Cerebellar nuclear complex (tissue), 1 donor: ENCODE results near the gene AFF1.

Source experiments
- DNase-seq, 2 experiments: peaks; one replicate each; lab custom pipeline; 2025; lab: John Stamatoyannopoulos, UW

Gene AFF1

DNA sequence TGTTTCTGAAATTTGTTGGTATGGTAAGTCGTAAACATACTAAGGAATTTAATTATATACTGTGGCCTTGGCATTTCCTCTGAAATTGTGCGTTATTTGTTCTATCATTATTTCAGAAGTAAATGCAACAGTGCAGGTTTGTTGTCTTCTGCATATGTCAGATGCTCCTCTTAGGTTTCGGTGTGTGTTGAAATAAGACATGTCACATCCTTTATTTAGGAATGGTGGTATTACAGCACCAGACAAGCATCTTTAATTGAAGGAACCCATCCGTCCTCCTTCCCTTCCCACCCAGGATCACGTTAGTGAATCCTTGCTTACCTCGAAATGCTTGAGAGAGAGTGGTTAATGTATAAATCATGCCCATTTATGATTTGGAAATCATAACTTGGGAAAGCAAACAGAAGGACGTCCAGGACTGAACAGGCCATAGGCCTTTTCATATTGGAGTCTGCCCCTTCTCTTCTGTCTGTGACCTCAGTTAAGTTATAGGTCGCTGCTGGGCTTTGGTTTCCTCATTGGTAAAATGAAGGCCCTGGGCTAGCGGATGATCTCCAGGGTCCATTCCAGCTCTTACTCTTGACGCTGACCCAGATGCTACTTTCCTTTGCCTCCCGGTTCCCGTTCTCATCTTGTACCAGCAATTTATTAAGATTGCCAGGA, 151.5 kb downstream of the AFF1 start:
- DNase-seq, result no peak

DNA sequence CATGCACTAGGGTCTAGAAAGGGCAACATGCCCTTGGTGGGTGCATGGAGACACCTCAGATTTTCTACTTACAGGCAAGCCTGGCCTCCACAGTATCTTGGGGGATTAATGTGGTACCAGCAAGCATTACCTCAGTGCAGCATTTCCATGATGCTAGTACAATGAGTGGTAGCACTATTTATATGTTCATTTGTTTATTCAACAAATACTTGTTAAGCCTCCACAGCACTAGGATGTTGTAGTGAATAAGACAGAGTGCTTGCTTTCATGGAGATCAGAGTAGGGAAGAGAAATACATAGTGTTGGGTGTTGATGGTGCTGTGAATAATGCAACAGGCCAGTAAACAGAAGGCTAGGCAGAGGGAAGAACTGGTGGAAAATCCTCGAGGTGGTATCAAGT, 152.2 kb downstream of the AFF1 start:
- DNase-seq, result no peak

DNA sequence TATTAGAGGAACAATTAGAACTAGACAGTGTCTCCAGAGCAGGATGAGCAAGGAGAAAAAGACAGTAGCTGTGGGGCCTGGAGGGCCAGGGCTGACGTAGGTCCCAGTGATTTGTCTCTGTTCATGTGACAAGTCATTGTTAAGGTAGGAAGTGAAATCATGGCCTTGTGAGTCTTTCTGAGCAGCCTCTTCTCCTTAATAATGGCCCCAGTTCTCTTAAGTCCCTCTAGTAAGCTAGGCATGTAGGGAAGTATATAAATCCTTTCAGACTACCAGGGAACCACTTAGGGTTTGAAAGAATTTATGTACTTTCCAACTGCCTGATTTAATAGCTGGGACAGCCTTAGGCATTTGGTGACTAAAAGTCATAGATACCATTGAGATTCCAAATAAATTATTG, 152.6 kb downstream of the AFF1 start:
- DNase-seq, result no peak

DNA sequence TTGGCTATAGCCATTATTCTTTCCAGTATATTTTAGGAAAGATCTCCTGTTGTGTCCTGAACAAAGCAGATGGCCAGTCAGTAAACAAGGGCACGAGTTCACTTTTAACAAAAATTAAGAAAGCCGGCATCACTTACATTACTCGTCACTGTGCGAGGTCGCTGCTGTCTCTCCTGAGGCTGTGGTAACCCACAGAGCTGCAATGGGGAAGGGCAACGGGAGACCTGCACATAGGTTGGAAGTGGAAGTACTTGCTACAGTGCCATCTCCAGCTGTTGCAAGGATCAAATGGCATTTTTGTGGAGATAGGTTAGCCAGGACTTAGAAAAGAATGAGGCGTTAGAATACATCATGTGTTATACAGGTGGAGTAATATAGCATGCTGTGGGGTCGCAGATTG, 153.4 kb downstream of the AFF1 start:
- no peak for DNase-seq

DNA sequence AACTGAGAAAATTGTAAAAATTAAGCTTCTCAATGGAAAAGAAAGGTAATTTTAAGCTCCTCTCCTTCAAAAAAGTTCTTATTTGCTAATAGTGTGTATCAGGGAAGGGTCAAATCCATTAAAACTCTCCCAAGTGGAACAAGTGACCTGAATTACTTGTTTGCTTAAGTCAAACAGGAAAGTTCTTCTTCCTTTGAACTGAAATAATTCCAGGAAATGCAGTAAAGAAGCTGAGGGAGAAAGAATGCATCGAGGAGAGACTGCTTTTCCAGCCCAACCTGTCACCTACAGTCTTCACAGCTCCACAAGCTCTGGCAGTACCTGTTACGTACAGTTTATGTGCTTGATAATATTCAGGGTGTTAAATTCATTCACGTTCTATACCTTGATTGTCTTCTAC, 154.6 kb downstream of the AFF1 start:
- no peak for DNase-seq

DNA sequence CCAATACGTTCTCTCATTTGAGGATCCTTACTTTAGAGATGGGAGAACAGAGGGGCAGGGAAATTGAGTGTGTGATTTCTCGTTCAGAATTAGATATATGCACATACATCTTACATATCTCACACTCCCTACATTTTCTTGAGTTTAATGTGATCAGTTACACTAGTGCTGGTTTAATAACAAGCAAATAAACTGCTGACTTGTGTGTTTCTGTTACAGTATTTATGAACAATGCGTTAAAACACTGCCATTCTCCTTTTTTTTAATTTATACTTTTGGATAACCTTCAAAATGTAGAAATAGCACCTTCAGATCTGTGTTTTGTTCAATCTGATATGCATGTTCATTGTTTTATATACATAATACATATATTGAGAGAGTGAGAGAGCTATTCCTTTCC, 155.5 kb downstream of the AFF1 start:
- no peak for DNase-seq

DNA sequence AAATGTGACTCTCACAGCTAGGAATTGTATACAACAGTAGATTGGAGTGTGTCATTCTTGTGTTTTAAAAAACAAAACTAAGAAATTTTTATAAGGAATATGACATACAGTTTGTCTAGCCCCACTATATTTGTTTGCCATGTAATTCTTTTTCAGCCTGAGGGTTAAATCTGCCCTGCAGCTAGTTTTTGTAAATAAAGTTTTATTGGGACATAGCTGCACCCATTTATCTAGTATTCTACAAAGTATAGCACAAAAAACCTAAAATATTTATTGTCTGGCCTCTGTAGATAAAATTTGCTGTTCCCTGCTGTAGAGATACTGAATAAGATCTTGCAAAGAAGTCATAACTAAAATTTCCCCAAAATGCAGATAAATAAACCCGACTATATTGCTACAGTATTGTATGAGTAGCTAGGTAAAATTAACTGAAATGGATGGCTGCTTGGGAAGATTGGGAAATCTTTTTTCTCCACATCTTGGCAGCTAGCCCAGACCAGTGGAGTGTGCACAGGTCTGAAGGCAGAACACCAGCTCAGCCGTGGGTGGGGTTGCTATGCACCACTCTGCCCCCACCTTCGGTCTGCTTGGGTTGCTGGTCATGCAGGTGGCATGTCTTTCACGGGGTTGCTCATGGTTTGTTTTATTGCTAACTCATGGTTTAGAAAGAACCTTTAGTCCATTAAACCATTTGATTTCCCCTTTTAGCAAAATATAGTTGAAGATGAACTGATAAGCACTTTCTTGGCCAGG, 157.8 kb downstream of the AFF1 start:
- DNase-seq, result no peak

DNA sequence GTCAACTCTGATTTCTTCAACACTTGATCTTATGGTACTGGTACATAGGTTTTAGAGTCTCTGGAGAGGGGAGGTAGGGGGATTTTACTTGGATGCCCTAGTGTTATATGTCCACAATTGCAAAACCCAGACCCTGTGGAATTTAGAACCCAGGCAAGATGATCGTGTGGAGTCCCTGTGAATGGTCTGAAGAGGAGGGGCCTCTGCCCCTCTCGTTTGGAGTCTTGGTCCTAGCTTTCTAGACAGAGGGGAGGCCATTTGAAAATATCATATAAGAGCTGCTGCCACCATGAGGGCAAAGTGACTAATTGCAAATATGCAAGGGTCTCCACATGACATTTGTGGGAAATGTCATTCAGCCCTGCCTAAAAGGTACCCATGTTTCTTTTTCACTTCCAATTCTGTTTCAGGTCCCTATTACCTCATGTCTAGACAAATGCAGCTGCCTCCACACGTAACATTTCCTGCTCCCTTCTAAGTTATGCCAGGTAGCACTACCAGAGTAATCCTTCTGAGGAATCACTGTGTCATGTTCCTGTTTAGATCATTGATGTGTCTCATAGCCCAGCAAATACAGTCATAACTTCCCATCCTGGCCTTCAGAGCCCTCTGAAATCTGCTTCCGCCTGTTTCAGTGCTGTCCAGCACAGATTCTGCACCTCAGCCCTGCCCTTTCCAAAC, 158.8 kb downstream of the AFF1 start:
- no peak for DNase-seq

DNA sequence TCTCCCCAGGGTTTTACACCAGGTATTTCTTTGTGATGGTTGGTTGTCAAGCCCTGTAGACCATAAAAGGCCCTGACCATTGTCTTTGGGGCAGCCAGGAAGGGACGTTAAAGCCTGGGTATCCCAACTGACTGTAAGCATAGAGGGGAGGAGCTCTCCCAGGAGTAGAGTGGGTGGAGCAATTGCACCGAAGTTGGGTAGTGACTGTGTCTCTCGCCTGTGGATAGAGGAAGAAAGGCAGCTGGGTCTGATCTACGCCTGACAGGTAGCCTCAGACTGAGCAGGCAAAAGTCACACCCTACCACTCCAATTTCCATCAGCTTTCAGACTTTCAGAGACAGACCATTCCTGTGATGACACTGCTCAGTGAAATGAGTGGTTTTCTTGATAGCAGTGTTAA, 162.3 kb downstream of the AFF1 start:
- DNase-seq, result no peak

DNA sequence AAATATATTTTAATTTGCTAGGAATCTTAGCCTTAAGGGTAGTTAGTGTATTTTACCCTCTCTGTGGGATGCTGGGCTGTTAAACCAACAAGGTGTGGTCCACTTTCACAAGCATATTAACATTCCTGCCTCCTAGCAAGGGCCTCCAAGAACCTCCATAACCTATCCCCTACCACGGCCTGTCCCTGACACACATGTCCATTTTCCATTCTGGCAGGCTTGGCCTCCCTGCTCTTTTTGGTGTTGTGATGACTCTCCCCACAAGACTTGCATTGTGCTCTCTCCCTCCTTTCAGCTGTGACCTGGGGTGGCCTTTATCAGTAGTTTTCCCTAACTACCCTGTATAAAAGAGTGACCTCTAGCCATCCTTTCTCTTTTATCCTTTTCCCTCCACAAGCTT, 165.4 kb downstream of the AFF1 start:
- DNase-seq, result no peak

DNA sequence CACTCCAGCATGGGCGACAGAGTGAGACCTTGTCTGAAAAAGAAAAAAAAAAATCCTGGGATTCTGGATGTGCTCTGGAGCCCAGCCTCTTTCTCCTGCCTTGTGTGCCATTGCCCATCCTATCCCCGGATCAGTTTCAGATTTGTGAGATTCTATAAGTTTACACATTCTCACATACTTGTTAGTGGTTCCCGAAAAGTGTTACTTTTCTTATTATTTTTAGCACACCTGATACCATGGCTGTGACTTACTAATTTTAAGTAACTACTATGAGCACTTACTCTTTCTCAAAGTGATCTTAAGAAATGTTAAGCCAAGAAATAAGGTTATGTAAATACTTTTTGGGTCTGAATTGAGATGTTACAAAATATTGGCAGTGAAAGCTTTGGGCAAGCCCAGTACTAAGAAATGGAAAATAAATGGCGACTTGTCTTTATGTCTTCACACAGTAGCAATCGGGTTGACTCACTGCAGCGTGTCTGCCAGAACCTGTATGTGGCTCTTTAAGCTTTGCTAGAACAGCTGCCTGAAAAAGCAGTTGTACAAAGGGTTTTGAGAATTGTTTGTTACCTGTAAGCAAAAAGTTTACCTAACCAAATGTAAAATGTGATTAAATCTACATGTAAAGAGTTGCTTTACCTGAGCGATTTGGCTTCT, 166.9 kb downstream of the AFF1 start:
- DNase-seq, result no peak

DNA sequence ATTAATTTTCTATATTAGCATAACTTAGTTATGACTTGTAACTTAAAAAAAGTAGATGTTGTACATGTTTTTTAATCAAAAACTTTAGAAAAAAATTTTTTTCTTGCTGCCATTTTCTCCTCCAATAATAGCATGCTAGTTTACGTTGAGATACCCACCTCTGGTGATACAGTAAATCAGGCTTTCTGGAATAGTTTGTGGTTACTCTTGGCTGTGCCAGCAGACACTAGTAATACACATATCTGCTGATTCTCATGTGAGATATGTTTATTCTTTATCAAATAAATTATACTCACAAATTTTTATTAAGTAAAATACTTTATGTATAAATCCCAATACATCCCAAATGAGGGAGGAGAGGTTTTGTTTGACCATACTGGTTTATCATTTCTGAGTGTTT, 168.3 kb downstream of the AFF1 start:
- no peak for DNase-seq

DNA sequence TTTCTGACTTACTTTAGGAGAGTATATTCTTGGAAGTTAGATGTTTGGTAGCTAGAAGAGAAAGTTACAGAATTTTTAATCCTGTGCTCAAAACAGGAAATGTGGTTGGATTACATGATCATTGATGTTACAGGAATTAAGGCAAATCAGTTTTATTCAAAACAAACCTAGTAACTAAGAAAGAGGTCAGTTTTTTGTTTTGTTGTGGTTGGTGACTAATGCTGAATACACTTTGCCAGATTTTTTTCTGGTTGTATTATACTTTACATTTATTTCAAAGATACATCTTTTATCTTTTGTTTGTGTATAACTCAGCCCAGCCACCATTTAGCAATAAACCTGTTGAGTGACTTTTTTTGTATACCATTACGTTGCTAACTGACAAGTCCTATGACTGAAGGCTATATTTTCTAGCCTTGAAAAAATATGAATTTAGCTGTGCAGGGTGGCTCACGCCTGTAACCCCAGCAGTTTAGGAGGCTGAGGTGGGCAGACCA, 168.9 kb downstream of the AFF1 start:
- no peak for DNase-seq

DNA sequence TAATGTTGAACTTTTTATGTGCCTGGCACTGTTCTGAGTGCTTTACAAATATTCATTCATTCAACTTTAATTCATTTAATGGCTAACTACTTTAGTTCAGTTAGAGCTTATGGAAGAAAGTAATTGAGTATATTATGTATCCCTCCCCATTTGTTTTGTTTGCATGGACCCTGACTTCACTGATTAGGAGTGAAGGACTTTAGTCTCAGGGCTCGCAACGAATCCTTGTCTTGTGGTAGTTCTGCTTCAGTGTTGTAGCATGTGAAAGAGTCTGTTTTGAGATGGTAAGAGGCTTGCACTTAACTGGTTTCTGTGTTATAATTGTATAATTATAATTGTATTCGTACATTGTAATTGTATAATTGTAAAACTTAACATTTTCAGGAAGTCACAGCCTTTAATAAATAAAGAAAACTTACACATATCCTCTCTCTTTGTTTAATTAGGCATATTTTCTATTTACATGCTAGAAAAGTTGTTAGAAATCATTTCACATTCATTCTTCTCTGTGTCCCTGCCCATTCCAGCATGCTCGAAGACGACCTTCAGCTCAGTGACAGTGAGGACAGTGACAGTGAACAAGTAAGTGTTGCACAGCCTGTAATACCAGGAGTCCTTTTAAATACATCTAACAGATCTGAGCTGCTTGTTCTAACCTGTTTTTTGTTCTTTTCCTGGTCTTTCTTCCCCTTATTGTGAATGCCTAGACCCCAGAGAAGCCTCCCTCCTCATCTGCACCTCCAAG, 170.5 kb downstream of the AFF1 start:
- no peak for DNase-seq

DNA sequence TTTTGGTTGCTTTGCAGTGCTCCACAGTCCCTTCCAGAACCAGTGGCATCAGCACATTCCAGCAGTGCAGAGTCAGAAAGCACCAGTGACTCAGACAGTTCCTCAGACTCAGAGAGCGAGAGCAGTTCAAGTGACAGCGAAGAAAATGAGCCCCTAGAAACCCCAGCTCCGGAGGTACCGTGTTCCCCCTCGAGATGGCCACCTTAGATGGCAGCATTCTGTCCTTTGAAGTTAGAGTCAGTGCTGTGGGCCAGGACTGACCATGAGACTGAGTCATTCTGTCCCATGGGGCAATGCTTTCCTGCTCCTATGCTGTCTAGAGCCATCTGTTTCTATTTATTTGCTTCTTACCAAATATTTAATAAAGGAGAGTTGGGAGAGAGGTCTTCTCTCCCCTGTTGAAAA, 173.3 kb downstream of the AFF1 start:
- no peak for DNase-seq

DNA sequence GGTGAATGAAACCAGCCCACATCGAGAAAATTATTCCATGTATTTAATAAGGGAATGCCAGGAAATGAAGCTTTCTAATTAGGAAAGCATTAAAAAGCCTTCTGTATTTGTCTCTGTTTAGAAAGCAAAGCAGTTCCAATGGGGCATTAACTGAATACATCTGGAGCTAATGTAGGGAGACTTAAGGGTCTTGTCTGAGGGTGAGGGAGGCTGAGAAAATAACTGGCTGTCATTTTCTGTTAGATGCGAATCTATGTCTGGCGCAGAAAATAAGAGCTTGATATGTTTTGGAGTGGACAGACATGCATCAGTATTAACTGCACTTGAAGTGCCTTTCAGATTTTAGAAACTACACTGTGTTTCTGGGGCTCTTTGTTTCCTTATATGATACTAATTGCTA, 174.3 kb downstream of the AFF1 start:
- no peak for DNase-seq

DNA sequence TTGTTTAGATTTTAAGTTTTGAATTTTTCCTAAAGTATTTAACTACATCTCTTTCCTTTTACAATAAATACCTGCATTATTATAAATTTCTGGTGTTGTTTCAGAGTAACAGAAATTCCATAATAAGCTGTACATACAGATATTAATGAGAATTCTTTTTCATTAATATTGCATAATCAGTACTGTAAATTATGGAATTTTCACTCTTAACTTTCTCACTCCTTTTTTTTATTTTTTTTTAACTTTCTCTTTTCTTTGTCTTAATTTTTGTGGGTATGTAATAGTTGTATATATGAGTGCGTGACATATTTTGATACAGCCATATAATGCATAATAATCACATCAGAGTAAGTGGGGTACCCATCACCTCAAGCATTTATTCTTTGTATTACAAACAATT, 175.1 kb downstream of the AFF1 start:
- no peak for DNase-seq

DNA sequence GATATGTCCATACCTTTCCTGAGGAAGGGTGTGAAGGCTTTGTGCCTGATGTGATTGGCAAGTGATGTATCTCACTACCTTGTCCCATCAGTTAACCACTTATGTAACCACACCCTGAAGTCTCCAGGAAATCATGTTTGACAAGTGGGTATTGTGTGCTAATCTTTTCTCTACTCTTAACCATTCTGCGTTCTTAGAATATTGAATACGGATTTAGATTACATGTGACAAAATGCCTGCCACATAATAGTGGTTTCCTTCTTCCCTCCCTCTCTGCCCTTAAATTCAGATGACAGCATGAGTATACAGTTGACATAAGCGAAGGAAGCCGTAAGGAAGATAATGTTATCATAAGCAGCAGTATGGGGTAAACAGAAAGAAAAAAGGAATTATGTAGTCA, 177.3 kb downstream of the AFF1 start:
- DNase-seq, result no peak

DNA sequence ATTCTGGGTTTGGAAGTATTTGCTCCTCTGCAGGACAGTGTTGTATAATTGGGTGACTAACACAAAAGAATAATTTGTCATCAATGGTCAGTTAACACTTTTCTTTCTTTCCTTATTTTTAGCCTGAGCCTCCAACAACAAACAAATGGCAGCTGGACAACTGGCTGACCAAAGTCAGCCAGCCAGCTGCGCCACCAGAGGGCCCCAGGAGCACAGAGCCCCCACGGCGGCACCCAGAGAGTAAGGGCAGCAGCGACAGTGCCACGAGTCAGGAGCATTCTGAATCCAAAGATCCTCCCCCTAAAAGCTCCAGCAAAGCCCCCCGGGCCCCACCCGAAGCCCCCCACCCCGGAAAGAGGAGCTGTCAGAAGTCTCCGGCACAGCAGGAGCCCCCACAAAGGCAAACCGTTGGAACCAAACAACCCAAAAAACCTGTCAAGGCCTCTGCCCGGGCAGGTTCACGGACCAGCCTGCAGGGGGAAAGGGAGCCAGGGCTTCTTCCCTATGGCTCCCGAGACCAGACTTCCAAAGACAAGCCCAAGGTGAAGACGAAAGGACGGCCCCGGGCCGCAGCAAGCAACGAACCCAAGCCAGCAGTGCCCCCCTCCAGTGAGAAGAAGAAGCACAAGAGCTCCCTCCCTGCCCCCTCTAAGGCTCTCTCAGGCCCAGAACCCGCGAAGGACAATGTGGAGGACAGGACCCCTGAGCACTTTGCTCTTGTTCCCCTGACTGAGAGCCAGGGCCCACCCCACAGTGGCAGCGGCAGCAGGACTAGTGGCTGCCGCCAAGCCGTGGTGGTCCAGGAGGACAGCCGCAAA, 179.6 kb downstream of the AFF1 start:
- DNase-seq, result no peak

DNA sequence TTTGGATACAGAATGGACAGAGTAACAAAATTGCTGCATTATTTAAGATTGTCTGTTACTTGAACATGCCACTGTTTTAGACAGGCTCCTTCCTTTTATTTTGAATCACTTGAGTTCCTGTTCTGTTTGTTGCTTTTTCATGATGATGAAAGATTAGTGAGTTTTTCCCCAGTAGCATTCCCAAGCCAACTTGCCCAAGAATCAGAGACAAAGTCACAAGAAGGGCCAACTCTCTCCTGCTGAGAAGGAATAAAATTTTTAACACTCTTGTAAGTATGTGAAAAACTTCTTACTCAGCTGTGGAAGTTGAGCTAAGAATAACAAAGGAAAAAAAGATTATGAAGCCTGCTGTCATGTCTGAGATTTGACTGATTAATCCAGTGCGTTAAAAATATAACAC, 181.4 kb downstream of the AFF1 start:
- no peak for DNase-seq
